ENCODE data around the gene HSPB8.

Gene HSPB8

DNA sequence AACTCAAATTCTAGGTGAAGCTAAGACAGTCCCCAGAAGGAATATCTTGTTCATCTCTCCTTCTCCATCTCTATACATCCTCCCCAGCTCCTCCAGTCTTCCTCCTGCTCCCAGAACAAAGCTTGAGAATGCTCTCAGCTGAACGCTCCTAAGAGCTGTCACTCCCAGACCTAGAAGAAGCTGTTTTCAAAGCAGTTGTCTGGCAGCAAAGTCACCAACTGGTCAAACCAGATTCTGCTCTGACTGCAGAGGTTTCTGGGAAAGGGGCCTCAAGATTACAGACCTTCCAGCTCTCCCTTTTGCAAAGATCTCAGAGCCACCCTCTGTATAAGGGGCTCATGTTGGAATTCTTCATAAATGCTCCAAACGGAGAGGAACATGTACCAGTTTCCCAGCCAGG, 9.6 kb upstream of the HSPB8 start:
- H3K27ac ChIP-seq: no peak overlapping the region
- TF ChIP-seq ZFX (IDR thresholded peaks at IDR 0.05): no peak
- TF ChIP-seq, protein P1, sequence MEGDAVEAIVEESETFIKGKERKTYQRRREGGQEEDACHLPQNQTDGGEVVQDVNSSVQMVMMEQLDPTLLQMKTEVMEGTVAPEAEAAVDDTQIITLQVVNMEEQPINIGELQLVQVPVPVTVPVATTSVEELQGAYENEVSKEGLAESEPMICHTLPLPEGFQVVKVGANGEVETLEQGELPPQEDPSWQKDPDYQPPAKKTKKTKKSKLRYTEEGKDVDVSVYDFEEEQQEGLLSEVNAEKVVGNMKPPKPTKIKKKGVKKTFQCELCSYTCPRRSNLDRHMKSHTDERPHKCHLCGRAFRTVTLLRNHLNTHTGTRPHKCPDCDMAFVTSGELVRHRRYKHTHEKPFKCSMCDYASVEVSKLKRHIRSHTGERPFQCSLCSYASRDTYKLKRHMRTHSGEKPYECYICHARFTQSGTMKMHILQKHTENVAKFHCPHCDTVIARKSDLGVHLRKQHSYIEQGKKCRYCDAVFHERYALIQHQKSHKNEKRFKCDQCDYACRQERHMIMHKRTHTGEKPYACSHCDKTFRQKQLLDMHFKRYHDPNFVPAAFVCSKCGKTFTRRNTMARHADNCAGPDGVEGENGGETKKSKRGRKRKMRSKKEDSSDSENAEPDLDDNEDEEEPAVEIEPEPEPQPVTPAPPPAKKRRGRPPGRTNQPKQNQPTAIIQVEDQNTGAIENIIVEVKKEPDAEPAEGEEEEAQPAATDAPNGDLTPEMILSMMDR (conservative IDR thresholded peaks at IDR 0.05): no peak

DNA sequence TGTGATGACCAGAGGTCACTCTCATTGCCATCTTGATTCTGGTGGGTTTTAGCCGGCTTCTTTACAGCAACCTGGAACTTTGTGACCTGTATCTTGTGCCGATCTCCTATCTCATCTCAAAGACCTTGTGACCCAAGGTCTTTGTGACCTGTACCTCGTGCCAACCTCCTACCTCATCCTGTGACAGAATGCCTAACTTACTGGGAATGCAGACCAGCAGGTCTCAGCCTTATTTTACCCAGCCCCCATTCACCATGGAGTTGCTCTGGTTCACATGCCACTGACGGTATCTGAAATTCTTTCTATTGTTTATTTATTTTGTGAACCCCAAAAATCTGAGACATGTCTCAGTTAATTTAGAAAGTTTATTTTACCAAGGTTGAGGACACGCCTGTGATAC, 7.4 kb upstream of the HSPB8 start:
- H3K27ac ChIP-seq: no peak overlapping the region
- TF ChIP-seq ZFX (IDR thresholded peaks at IDR 0.05): no peak
- TF ChIP-seq, protein P1 (conservative IDR thresholded peaks at IDR 0.05): no peak

DNA sequence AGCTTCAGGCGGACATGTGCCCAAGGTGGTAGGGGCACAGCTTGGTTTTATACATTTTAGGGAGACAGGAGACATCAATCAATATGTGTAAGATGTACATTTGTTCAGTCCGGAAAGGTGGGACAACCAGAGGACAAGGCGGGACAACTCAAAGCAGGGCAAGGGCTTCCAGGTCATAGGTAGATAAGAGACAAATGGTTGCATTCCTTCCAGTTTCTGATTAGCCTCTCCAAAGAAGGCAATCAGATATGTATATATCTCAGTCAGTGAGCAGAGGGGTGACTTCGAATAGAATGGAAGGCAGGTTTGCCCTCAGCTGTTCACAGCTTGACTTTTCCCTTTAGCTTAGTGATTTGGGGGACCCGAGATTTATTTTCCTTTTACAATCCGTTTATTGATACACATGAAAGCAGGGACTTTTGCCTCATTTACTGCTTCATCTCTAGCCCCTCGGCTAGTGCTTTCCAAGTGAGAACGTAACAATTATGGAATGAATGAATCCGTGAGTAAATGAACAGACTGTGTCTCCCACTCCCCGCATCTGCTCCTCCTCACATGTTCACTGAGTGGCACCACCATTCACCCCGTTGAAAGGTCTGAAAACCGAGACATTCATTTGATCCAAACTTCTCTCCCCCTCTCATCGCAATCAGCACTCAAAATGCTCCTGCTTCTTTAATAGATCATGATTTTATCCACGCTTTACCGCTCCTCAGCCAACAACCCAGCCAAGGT, 6.9 kb upstream of the HSPB8 start:
- no peak overlapping the region for H3K27ac ChIP-seq
- no peak for TF ChIP-seq ZFX (IDR thresholded peaks at IDR 0.05)
- TF ChIP-seq, protein P1 (conservative IDR thresholded peaks at IDR 0.05): no peak

DNA sequence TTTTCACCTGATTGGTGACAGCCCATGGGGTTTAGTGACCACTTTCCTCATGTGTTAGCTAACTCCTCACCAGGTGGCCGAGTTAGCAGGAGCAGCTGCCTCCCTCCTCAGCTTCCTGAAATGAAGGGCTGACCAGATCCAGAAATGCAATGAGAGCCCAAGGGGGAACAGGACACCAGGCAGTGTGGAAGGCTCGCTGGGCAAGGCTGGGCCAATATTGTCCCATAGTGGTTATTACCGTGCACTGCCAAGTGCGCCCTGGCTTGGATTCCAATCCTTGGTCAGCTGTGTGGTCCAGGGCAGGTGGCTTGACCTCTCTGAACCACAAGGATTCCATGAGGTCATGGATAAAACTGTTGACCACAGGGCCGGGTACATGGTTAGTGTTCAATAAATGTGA, 3.6 kb upstream of the HSPB8 start:
- no peak for TF ChIP-seq ZFX (IDR thresholded peaks at IDR 0.05)
- TF ChIP-seq, protein P1 (conservative IDR thresholded peaks at IDR 0.05): no peak
- H3K27ac ChIP-seq: no peak overlapping the region

DNA sequence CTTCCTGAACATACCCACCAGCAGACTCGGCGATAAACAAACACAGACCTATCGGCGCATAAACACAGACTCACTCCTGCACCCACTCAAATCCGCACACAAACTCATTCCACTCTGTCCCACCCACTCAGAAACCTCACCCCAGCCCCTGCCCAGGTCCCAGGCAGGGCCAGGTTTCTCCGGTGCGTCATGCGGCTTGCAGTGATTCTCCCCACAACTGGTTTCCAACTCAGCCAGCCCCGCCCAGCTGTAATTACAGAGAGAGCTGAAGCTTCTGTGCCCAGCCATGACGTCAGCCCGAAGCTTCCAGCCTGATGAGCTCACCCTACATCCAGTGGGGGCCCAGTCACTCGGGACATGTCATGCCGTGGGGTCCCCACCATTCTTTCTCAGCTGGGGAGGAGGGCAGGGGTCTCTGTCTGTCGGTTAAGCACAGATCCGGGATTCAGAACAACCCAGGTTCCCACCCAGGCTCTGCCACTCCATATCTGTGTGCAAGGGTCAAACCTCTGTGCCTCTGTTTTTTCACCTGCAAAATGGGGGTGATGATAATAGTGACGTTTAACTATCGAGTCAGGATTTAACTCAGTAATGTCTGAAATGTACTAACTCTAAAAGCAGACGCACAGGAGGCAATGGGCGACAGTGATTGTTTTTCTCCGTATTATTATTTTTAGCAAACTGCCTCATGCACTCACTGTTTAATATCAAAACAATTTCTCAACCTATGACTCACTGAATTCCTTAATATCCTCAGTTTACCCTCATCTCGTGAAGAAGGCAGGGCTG, 2.3 kb upstream of the HSPB8 start:
- no peak overlapping the region for H3K27ac ChIP-seq
- TF ChIP-seq ZFX (IDR thresholded peaks at IDR 0.05): no peak
- TF ChIP-seq, protein P1 (conservative IDR thresholded peaks at IDR 0.05): no peak

DNA sequence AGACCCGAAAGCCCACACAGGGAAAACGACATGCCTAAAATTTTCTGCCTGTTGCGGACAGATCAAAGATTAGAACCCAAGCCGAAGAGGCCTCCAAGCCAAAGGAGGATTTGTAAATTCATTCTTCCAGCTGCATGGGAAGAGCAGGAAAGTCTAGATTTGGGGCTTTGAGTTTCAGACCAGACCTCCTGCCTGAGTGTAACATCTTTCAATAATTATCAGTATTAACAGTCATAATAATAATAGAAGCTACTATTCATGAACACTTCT, 1.7 kb upstream of the HSPB8 start:
- H3K27ac ChIP-seq: no peak overlapping the region
- TF ChIP-seq ZFX (IDR thresholded peaks at IDR 0.05): no peak
- TF ChIP-seq, protein P1 (conservative IDR thresholded peaks at IDR 0.05): no peak

DNA sequence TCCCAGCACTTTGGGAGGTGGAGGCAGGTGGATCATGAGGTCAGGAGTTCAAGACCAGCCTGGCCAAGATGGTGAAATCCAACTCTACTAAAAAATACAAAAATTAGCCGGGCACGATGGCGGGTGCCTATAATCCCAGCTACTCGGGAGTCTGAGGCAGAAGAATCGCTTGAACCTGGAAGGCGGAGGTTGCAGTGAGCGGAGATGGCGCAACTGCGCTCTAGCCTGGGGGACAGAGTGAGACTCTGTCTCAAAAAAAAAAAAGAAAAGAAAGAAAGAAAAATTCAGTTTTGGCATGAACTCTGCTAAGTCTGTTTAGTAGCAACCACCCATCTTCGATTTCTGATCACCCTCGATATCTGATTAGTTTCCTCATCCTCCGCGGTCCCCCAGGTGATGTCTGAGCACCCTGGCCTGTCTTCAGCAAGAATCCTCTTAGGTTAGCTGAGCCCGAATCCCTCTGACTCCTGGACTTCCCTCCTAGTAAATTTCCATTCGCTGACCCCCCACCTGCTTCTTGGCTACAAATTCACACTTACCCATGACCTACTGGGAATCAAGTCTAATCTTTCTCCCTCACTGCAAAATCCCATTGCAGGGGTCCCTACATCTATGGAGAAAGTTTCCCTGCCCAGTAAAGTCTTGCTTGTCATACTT, 879 bp upstream of the HSPB8 start:
- TF ChIP-seq, protein P1 (conservative IDR thresholded peaks at IDR 0.05): no peak
- TF ChIP-seq ZFX (IDR thresholded peaks at IDR 0.05): no peak
- H3K27ac ChIP-seq: no peak overlapping the region
